K562 (cell line): Measurements from ENCODE around the gene PBX2. TPM values are rescaled to one million over a fixed set of nuclear protein-coding genes. Genes with fewer than 3 reads are reported as not detected.
A peak's percentile ranks its signal among the peaks of the same experiment; 100 is the strongest.

ENCODE experiments used
- BDP1 ChIP-seq: IDR thresholded peaks from 3 replicates; pipeline ENCODE4 v1.6.1; 2011; ENCODE audit not compliant: insufficient read length, insufficient read depth
- CHD1 ChIP-seq: fragments of 200-600 bp; sonication (generic); IDR thresholded peaks from one replicate; pipeline ENCODE4 v1.6.1; 2012; ENCODE audit warnings: mild to moderate bottlenecking, moderate library complexity, low read length, inconsistent platforms
- HOMEZ ChIP-seq: fragments of 250-450 bp; sonication (Bioruptor Pico); IDR thresholded peaks from 2 replicates; pipeline ENCODE4 v1.4.0; 2020; ENCODE audit warnings: mild to moderate bottlenecking, moderate library complexity
- KDM5B ChIP-seq: fragments of 200-600 bp; sonication (generic); IDR thresholded peaks from 2 replicates; pipeline ENCODE4 v1.6.1; 2012; ENCODE audit warnings: low read depth, mild to moderate bottlenecking, moderate library complexity, low read length, control low read depth, inconsistent platforms; ENCODE audit not compliant: insufficient replicate concordance
- LARP7 ChIP-seq: fragments of 450-650 bp; IDR thresholded peaks from 2 replicates; pipeline ENCODE4 v1.6.1; 2016
- MTA1 ChIP-seq: fragments of 450-650 bp; IDR thresholded peaks from 2 replicates; pipeline ENCODE4 v1.6.1; 2017; ENCODE audit warnings: borderline replicate concordance
- PHF20 ChIP-seq: fragments of 450-650 bp; IDR thresholded peaks from 2 replicates; pipeline ENCODE4 v1.6.1; 2018; ENCODE audit not compliant: partially characterized antibody
- POLR2AphosphoS5 ChIP-seq: IDR thresholded peaks from 2 replicates; pipeline ENCODE4 v1.6.1; 2011; ENCODE audit warnings: mild to moderate bottlenecking, low read depth, low read length, moderate library complexity; ENCODE audit not compliant: control insufficient read depth, insufficient read depth
- TAF1 ChIP-seq: IDR thresholded peaks from 2 replicates; pipeline ENCODE4 v1.6.1; 2011; ENCODE audit warnings: mild to moderate bottlenecking, low read length, moderate library complexity; ENCODE audit not compliant: insufficient read depth, control insufficient read depth, severe bottlenecking; ENCODE audit errors: extremely low read depth
- THRA ChIP-seq: fragments of 450-650 bp; IDR thresholded peaks from 2 replicates; pipeline ENCODE4 v1.6.1; 2017; ENCODE audit warnings: mild to moderate bottlenecking, moderate library complexity
- ZBTB33 ChIP-seq: sonication (generic); formaldehyde crosslinking; IDR thresholded peaks from 2 replicates; pipeline ENCODE4 v1.8.1; 2023; ENCODE audit warnings: mild to moderate bottlenecking, missing genetic modification reagents
- ZNF24 ChIP-seq: fragments of 450-650 bp; IDR thresholded peaks from 2 replicates; pipeline ENCODE4 v1.6.1; 2016
- ZNF280A ChIP-seq: fragments of 450-650 bp; IDR thresholded peaks from 2 replicates; pipeline ENCODE4 v1.6.1; 2018; ENCODE audit warnings: mild to moderate bottlenecking, low read depth; ENCODE audit not compliant: partially characterized antibody
- ZNF639 ChIP-seq, 2 experiments: fragments of 200-800 bp in 1 of 2; sonication (Bioruptor generic) in 1 of 2; sonication (generic) in 1 of 2; formaldehyde crosslinking in 1 of 2; IDR thresholded peaks in 1 of 2; conservative IDR thresholded peaks in 1 of 2; 2 replicates each; pipeline versions ENCODE4 v1.5.0 to v1.6.1; 2016 to 2020; ENCODE audit warnings: missing compliant biosample characterization in 1 of 2, missing genetic modification characterization in 1 of 2, missing genetic modification reagents in 1 of 2
- ZNF75A ChIP-seq: fragments of 450-650 bp; formaldehyde crosslinking; IDR thresholded peaks from 2 replicates; pipeline ENCODE4 v1.4.0; 2020; ENCODE audit warnings: mild to moderate bottlenecking
- polyA plus RNA-seq, 8 experiments: library from polyadenylated mRNA; depleted of rRNA in 4 of 8; stranded (reverse) in 5 of 8; unstranded in 3 of 8; fragments of >200 nt; fragmentation: Nextera tagmentation in 2 of 8; fragmentation: Illumina TruSeq in 1 of 8; extraction: Ambion mirVana in 2 of 8; extraction: Trizol in 1 of 8; gene quantifications; 2 replicates each; pipeline versions ENCODE4 v1.2.1 to v1.2.3, GENCODE V29; 2011 to 2014; ENCODE audit warnings: inconsistent platforms in 1 of 8, missing spikeins in 1 of 8
- total RNA-seq, 7 experiments: library from RNA; depleted of rRNA in 6 of 7; stranded (reverse); fragments of >200 nt in 6 of 7; fragmentation: Illumina TruSeq in 2 of 7; extraction: Trizol in 2 of 7; gene quantifications; 2 replicates each; pipeline versions ENCODE4 v1.2.1 to v1.2.3, GENCODE V29; 2011 to 2021; ENCODE audit warnings: low replicate concordance in 1 of 7

The PBX2 gene
- total and polyA plus RNA-seq, 9 of the 15 experiments (the other 6 are each of a cell fraction or from before 2014, with no cell fraction given) = 1.9 to 134 (median 62.5) TPM

- TF ChIP-seq ZNF280A (no peak), HOMEZ (CRISPR knock-in tag) (no peak), POLR2AphosphoS5 (peak; percentile 57), LARP7 (0 out of 2 replicates have a peak, but pooled peaks have one; percentile 69), ZBTB33 (CRISPR knock-in tag) (peak; percentile 32; the same call in 1 of the 2 replicates), ZNF24 (0 out of 2 replicates have a peak, but pooled peaks have one; percentile 24), CHD1 (peak; percentile 72), PHF20 (peak; percentile 81), BDP1 (no peak), KDM5B (peak; percentile 56), ZNF75A (CRISPR knock-in tag) (no peak), ZNF639 (CRISPR knock-in tag; conservative IDR thresholded peaks at IDR 0.05 in 1 of 2, IDR thresholded peaks at IDR 0.05 in 1 of 2) (0 out of 4 replicates have a peak, but pooled peaks of 1 of the 2 experiments have one; percentile 32), THRA (no peak), TAF1 (peak; percentile 69), MTA1 (peak; percentile 98)
Observed at GRCh38 chr6:32153564-32154513, 36.2 kb downstream of the PBX2 start, which contains the start of gene PPT2 (continued).
